Measurements from ENCODE around the gene ZACN.

DNA sequence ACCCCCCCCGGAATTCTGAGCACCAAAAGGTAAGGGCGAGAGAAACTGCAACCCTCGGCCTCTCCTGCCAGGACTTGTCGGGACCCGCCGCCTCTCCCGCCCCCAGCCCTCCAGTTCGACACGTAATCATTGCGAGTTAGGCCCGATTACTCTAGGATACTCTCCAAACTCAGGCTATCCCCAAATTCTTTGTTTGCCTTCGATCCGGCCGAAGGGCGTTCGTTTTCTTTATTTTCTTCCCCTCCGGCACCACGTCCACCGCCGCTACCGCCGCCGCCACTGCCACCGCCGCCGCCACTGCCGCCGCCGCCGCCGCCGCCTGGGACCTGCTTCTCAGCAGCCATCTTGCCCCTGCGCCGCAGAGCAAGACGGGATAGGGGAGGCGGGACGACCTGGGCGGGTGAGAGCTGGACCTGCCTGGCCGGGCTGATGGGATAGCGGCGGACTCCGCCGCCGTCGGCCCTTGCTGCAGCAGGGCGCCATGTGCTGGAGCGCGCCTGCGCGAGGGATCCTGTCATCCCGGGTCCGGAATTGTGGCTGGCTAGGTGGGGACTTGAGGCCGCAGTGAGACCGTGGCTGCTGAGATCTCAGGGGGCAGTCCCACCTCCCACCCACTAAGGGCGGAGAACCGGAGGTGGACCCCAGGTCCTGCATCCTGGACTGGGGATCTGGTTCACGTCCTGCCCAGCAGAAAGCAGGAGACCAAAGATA lies 6.7 kb upstream of the ZACN start, which contains the start of gene SRP68:
- TF ChIP-seq, protein P1, sequence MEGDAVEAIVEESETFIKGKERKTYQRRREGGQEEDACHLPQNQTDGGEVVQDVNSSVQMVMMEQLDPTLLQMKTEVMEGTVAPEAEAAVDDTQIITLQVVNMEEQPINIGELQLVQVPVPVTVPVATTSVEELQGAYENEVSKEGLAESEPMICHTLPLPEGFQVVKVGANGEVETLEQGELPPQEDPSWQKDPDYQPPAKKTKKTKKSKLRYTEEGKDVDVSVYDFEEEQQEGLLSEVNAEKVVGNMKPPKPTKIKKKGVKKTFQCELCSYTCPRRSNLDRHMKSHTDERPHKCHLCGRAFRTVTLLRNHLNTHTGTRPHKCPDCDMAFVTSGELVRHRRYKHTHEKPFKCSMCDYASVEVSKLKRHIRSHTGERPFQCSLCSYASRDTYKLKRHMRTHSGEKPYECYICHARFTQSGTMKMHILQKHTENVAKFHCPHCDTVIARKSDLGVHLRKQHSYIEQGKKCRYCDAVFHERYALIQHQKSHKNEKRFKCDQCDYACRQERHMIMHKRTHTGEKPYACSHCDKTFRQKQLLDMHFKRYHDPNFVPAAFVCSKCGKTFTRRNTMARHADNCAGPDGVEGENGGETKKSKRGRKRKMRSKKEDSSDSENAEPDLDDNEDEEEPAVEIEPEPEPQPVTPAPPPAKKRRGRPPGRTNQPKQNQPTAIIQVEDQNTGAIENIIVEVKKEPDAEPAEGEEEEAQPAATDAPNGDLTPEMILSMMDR (IDR thresholded peaks at IDR 0.05), result peak in 2 of 4 experiments; percentile 21 to 33
- TF ChIP-seq POLR2A (IDR thresholded peaks at IDR 0.05), result peak; percentile 80

Data from prostate gland (tissue), 2 donors.